ENCODE results near the gene C6orf15. TPM values are rescaled to one million over a fixed set of nuclear protein-coding genes. Genes with fewer than 3 reads are reported as not detected.
A peak's percentile ranks its signal among the peaks of the same experiment; 100 is the strongest.

Gene C6orf15
- total RNA-seq, result not detected
- long read RNA-seq, donor 1, result 0 reads
- long read RNA-seq, donor 2, result 0 reads

- no peak for TF ChIP-seq CTCF (IDR thresholded peaks at IDR 0.05)
- DNase-seq (no peak), ATAC-seq (no peak)
- Histone ChIP-seq H3K36me3 (ENCODE audit: low read depth) (no peaks in the 10 kb centered on the region), H3K9me3 (no peaks in the 10 kb centered on the region), H3K4me1 (ENCODE audit: low read depth) (peaks cover 13% of the 10 kb centered on the region), H3K4me3 (no peak within 1 kb of the TSS)
- intact Hi-C loops (cut with DNase I, micrococcal nuclease), result no loop called here
These were observed at the start of gene C6orf15 for GRCh38 chr6:31112478-31112877. C6orf15 (minus strand) TSS chr6:31112575; CDS start chr6:31112555, 20 bp downstream.

GRCh38 chr6:31161216-31162126 is 49.1 kb upstream of the C6orf15 start:
- intact Hi-C loops (cut with DNase I, micrococcal nuclease), result no loop called here
- ATAC-seq, result no peak

GRCh38 chr6:31158863-31159855 is 46.8 kb upstream of the C6orf15 start:
- H3K4me3 ChIP-seq, result peak overlapping the region; percentile 3
- intact Hi-C loops (cut with DNase I, micrococcal nuclease), result no loop called here
- TF ChIP-seq CTCF (IDR thresholded peaks at IDR 0.05), result no peak
- H3K4me1 ChIP-seq (ENCODE audit: low read depth), result peaks cover 17% of the 10 kb centered on the region
- no peaks in the 10 kb centered on the region for H3K9me3 ChIP-seq
- no peaks in the 10 kb centered on the region for H3K36me3 ChIP-seq (ENCODE audit: low read depth)
- DNase-seq (peak in 1 of 3 donors; percentile 68), ATAC-seq (peak; percentile 4)

More at GRCh38 chr6:31161216-31162126, 49.1 kb upstream of the C6orf15 start:
- Histone ChIP-seq H3K4me1 (ENCODE audit: low read depth) (peaks cover 17% of the 10 kb centered on the region), H3K4me3 (no peak overlapping the region), H3K9me3 (no peaks in the 10 kb centered on the region), H3K36me3 (ENCODE audit: low read depth) (no peaks in the 10 kb centered on the region)
- no peak for TF ChIP-seq CTCF (IDR thresholded peaks at IDR 0.05)
- no peak for DNase-seq

GRCh38 chr6:31158140-31158862 is 45.9 kb upstream of the C6orf15 start, which contains the start of gene TCF19:
TCF19 (plus strand) TSS chr6:31158589; CDS start chr6:31159470, 881 bp downstream.
- peak within 1 kb of the TSS; percentile 3 for H3K4me3 ChIP-seq
- ATAC-seq, result peak; percentile 93
- H3K9me3 ChIP-seq, result no peaks in the 10 kb centered on the region
- no peaks in the 10 kb centered on the region for H3K36me3 ChIP-seq (ENCODE audit: low read depth)
- peaks cover 17% of the 10 kb centered on the region for H3K4me1 ChIP-seq (ENCODE audit: low read depth)
- DNase-seq, result peak; percentile 99
- intact Hi-C loops (cut with DNase I, micrococcal nuclease), result no loop called here
- no peak for TF ChIP-seq CTCF (IDR thresholded peaks at IDR 0.05)
